OCI-LY1 (cell line): Measurements from ENCODE around the gene ATG9B.
A peak's percentile ranks its signal among the peaks of the same experiment; 100 is the strongest.

ENCODE experiments used
- H2AFZ ChIP-seq: fragments of 200-600 bp; sonication (generic), shearing (Covaris generic); 2 replicates; pipeline ENCODE4 v1.6.0; 2014; ENCODE audit warnings: antibody characterized with exemption, mild to moderate bottlenecking, low read length
- H3F3A ChIP-seq: fragments of 200-600 bp; sonication (generic), shearing (Covaris generic); 2 replicates; pipeline ENCODE4 v1.6.0; 2014; ENCODE audit warnings: mild to moderate bottlenecking, antibody characterized with exemption, low read length, moderate library complexity; ENCODE audit not compliant: insufficient read depth
- H3K27ac ChIP-seq: fragments of 200-600 bp; sonication (generic); 2 replicates; pipeline ENCODE4 v1.5.1; 2014; ENCODE audit warnings: low read length, mixed run types, mild to moderate bottlenecking, low read depth; ENCODE audit not compliant: poor library complexity, severe bottlenecking
- H3K27me3 ChIP-seq: fragments of 200-600 bp; sonication (generic); 2 replicates; pipeline ENCODE4 v1.6.0; 2014; ENCODE audit warnings: antibody characterized with exemption, mild to moderate bottlenecking, low read length, moderate library complexity; ENCODE audit not compliant: insufficient read depth
- H3K36me3 ChIP-seq: fragments of 200-600 bp; sonication (generic); 2 replicates; pipeline ENCODE4 v1.6.1; 2014; ENCODE audit warnings: mild to moderate bottlenecking, antibody characterized with exemption, low read length, moderate library complexity, mixed read lengths; ENCODE audit not compliant: insufficient read depth
- H3K4me1 ChIP-seq: fragments of 200-600 bp; sonication (generic); 2 replicates; pipeline ENCODE4 v1.5.1; 2014; ENCODE audit warnings: mild to moderate bottlenecking, low read length, moderate library complexity; ENCODE audit not compliant: insufficient read depth, severe bottlenecking
- H3K4me2 ChIP-seq: fragments of 200-600 bp; sonication (generic), shearing (Covaris generic); 2 replicates; pipeline ENCODE4 v1.6.1; 2014; ENCODE audit warnings: low read length
- H3K4me3 ChIP-seq: fragments of 200-600 bp; sonication (generic); 2 replicates; pipeline ENCODE4 v1.5.1; 2014; ENCODE audit warnings: low read length, low read depth, mild to moderate bottlenecking, mixed read lengths; ENCODE audit not compliant: poor library complexity, severe bottlenecking
- H3K79me2 ChIP-seq: fragments of 200-600 bp; shearing (Covaris generic); 2 replicates; pipeline ENCODE4 v1.6.1; 2016; ENCODE audit warnings: mixed run types, low read length, mixed read lengths; ENCODE audit not compliant: insufficient read depth
- H3K9ac ChIP-seq: fragments of 200-600 bp; sonication (generic), shearing (Covaris generic); 2 replicates; pipeline ENCODE4 v1.6.1; 2014; ENCODE audit warnings: mild to moderate bottlenecking, low read length, mixed read lengths
- H3K9me2 ChIP-seq: fragments of 200-600 bp; sonication (generic), shearing (Covaris generic); 2 replicates; pipeline ENCODE4 v1.6.1; 2014; ENCODE audit warnings: low read depth, mild to moderate bottlenecking, low read length, mixed read lengths
- H3K9me3 ChIP-seq: fragments of 200-600 bp; shearing (Covaris generic); 2 replicates; pipeline ENCODE4 v1.6.1; 2014; ENCODE audit warnings: low read length, mixed read lengths
- H4K20me1 ChIP-seq: fragments of 200-600 bp; sonication (generic), shearing (Covaris generic); 2 replicates; pipeline ENCODE4 v1.6.0; 2016; ENCODE audit warnings: mild to moderate bottlenecking, low read length; ENCODE audit not compliant: insufficient read depth
- EZH2 ChIP-seq: fragments of 200-600 bp; sonication (generic), shearing (Covaris generic); IDR thresholded peaks from 2 replicates; pipeline ENCODE4 v1.8.0; 2017; ENCODE audit warnings: borderline replicate concordance, mixed run types, mild to moderate bottlenecking, antibody characterized with exemption, low read length, moderate library complexity, mixed read lengths
- TF ChIP-seq, protein P1 (sequence below): fragments of 200-600 bp; sonication (generic), shearing (Covaris generic); IDR thresholded peaks from 2 replicates; pipeline ENCODE4 v1.5.1; 2017; ENCODE audit warnings: mild to moderate bottlenecking, antibody characterized with exemption, low read length, moderate library complexity, mixed read lengths

The ATG9B gene

DNA sequence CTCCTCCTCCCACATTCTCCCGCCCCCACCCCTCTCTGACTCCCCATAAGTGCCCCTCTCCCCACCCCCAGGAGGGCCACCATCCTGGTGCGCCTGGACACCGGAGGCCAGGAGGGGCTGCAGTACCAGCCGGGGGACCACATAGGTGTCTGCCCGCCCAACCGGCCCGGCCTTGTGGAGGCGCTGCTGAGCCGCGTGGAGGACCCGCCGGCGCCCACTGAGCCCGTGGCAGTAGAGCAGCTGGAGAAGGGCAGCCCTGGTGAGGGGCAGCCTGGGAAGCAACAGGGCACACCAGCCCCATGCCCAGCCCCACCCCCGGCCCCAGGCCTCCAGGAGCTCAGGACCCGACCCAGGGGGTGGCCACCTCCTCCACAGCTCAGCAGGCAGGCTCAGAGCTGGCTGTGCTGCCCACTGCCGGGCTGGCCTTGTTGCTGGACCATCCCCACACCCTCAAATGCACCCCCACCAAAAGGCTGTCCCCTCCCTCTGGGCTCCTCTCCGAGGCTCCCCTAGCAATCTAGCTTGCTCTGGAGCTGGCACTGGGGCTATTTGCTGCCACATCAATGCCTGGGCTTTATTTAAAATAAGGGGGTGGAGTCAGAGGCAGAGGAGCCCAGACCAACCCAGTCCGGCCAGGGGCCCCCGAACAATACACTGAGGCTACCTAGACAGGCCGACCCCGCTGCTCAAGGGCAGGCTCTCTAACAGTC is 14.8 kb downstream of the ATG9B start:
- no peak overlapping the region for H3K4me3 ChIP-seq
- H3K27me3 ChIP-seq: peaks cover 4% of the 10 kb centered on the region; the same call in 1 of the 2 replicates
- no peaks in the 10 kb centered on the region for H3K9me3 ChIP-seq
- no peaks in the 10 kb centered on the region for H3K36me3 ChIP-seq
- H3F3A ChIP-seq: no peaks in the 10 kb centered on the region
- TF ChIP-seq, protein P1, sequence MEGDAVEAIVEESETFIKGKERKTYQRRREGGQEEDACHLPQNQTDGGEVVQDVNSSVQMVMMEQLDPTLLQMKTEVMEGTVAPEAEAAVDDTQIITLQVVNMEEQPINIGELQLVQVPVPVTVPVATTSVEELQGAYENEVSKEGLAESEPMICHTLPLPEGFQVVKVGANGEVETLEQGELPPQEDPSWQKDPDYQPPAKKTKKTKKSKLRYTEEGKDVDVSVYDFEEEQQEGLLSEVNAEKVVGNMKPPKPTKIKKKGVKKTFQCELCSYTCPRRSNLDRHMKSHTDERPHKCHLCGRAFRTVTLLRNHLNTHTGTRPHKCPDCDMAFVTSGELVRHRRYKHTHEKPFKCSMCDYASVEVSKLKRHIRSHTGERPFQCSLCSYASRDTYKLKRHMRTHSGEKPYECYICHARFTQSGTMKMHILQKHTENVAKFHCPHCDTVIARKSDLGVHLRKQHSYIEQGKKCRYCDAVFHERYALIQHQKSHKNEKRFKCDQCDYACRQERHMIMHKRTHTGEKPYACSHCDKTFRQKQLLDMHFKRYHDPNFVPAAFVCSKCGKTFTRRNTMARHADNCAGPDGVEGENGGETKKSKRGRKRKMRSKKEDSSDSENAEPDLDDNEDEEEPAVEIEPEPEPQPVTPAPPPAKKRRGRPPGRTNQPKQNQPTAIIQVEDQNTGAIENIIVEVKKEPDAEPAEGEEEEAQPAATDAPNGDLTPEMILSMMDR: 0 out of 2 replicates have a peak, but pooled peaks have one; percentile 21
- no peak for TF ChIP-seq EZH2
- no peak overlapping the region for H3K9ac ChIP-seq
- H3K79me2 ChIP-seq: no peaks in the 10 kb centered on the region
- H4K20me1 ChIP-seq: no peaks in the 10 kb centered on the region
- H3K27ac ChIP-seq: no peak overlapping the region
- H2AFZ ChIP-seq: no peak overlapping the region
- no peaks in the 10 kb centered on the region for H3K9me2 ChIP-seq
- H3K4me1 ChIP-seq: peaks cover 18% of the 10 kb centered on the region
- no peak overlapping the region for H3K4me2 ChIP-seq

DNA sequence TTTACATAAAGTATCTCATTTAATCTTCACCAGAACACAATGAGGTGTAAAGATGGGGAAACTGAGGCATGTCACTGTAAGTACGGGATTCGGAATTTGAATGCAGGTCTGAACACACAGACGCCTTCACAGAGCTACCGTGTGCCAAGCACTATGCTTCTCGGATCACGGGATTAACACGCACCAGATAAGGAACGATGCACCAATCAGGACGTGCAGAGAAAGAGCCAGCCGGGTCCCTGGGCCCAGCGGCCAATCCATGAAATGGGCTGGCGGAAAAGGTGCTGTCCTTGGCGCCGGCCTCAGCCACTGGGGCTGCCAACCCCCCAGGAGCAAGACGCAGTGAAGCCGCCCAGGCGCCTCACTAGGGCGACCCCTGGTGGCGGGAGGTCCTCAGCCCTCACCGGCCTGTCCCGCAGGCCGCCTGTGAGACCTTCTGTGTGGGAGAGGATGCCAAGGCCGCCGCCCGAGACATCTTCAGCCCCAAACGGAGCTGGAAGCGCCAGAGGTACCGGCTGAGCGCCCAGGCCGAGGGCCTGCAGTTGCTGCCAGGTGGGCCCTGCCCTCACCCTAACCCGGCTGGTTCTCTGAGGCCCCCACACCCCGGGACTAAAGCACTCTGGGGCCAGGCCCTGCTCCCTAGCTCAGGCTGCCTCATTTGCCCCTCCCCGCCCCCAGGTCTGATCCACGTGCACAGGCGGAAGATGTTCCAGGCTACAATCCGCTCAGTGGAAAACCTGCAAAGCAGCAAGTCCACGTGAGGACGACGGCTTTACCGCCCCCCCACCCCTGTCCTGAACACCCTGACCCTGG is 15.6 kb downstream of the ATG9B start:
- H3K4me2 ChIP-seq: peak overlapping the region; percentile 18; the same call in 1 of the 2 replicates
- no peaks in the 10 kb centered on the region for H3K9me3 ChIP-seq
- no peak overlapping the region for H3K27ac ChIP-seq
- H4K20me1 ChIP-seq: no peaks in the 10 kb centered on the region
- H2AFZ ChIP-seq: no peak overlapping the region
- H3K9ac ChIP-seq: no peak overlapping the region
- TF ChIP-seq EZH2: no peak
- TF ChIP-seq, protein P1: peak; percentile 96
- no peaks in the 10 kb centered on the region for H3K36me3 ChIP-seq
- H3K4me1 ChIP-seq: peaks cover 11% of the 10 kb centered on the region
- H3K9me2 ChIP-seq: no peaks in the 10 kb centered on the region
- no peak overlapping the region for H3K4me3 ChIP-seq
- H3K79me2 ChIP-seq: no peaks in the 10 kb centered on the region
- H3K27me3 ChIP-seq: peaks cover 4% of the 10 kb centered on the region; the same call in 1 of the 2 replicates
- H3F3A ChIP-seq: no peaks in the 10 kb centered on the region

DNA sequence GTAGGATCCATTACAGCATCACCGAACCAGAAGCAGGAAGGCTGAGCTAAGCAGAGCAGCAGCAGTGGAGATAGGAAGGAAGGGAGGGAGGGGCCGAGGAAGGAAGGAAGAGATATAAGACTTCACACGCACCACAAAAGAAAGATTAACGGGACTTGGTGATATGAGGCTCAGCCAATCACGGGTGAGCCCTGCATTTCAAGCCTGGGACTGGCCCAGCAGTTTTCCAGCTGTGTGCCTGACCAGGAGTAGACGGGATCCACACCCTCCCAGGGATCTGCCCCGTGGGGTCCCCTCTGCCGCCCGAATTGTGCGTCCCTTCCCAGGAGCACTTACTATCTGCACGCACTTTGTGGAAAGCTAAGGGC is 16.2 kb downstream of the ATG9B start:
- Histone ChIP-seq H3K27ac (no peak overlapping the region), H3K4me2 (no peak overlapping the region), H2AFZ (no peak overlapping the region), H3K4me3 (no peak overlapping the region), H3F3A (no peaks in the 10 kb centered on the region), H3K4me1 (peaks cover 7% of the 10 kb centered on the region), H3K27me3 (peaks cover 4% of the 10 kb centered on the region; the same call in 1 of the 2 replicates), H3K9me2 (no peaks in the 10 kb centered on the region), H3K79me2 (no peaks in the 10 kb centered on the region), H3K9me3 (no peaks in the 10 kb centered on the region), H4K20me1 (no peaks in the 10 kb centered on the region), H3K36me3 (no peaks in the 10 kb centered on the region), H3K9ac (no peak overlapping the region)
- no peak for TF ChIP-seq EZH2
- TF ChIP-seq, protein P1: no peak
